GM12878 (cell line): ENCODE results near the gene RCAN2.

ENCODE experiments used
- CTCF ChIP-seq, 3 experiments: IDR thresholded peaks in 2 of 3; conservative IDR thresholded peaks in 1 of 3; 2 replicates each; pipeline ENCODE4 v1.5.1; 2011; ENCODE audit warnings: low read depth in 3 of 3, low read length in 3 of 3, mild to moderate bottlenecking in 3 of 3, control low read depth in 2 of 3, moderate library complexity in 2 of 3, inconsistent platforms in 1 of 3, mixed read lengths in 1 of 3; ENCODE audit not compliant: control insufficient read depth in 2 of 3, insufficient read depth in 1 of 3; ENCODE audit errors: extremely low read depth in 1 of 3
- EZH2 ChIP-seq: IDR thresholded peaks from 2 replicates; pipeline ENCODE4 v1.6.1; 2012; ENCODE audit warnings: low read depth, mild to moderate bottlenecking, control low read depth, inconsistent platforms, low read length, borderline replicate concordance; ENCODE audit not compliant: control insufficient read depth
- RELB ChIP-seq: fragments of 450-650 bp; IDR thresholded peaks from 2 replicates; pipeline ENCODE4 v1.6.1; 2017; ENCODE audit warnings: low read depth, mild to moderate bottlenecking, moderate library complexity
- TARDBP ChIP-seq: IDR thresholded peaks from 2 replicates; pipeline ENCODE4 v1.6.1; 2016; ENCODE audit warnings: borderline replicate concordance
- ZBTB40 ChIP-seq: fragments of 450-650 bp; IDR thresholded peaks from 2 replicates; pipeline ENCODE4 v1.6.1; 2016; ENCODE audit warnings: mild to moderate bottlenecking, moderate library complexity, borderline replicate concordance
- ZNF24 ChIP-seq: fragments of 450-650 bp; IDR thresholded peaks from 2 replicates; pipeline ENCODE4 v1.6.1; 2017; ENCODE audit warnings: antibody characterized with exemption, mild to moderate bottlenecking
- ZNF274 ChIP-seq: IDR thresholded peaks from one replicate; pipeline ENCODE4 v1.8.0; 2011; ENCODE audit not compliant: insufficient read length, insufficient read depth
- ZNF687 ChIP-seq: fragments of 450-650 bp; IDR thresholded peaks from 2 replicates; pipeline ENCODE4 v1.6.1; 2017; ENCODE audit warnings: mild to moderate bottlenecking, moderate library complexity
- ZZZ3 ChIP-seq: IDR thresholded peaks from 2 replicates; pipeline ENCODE4 v1.6.1; 2011; ENCODE audit warnings: low read depth; ENCODE audit not compliant: control insufficient read depth, insufficient read length

GRCh38 chr6:46302816-46303215 is 188.4 kb downstream of the RCAN2 start:
- TF ChIP-seq CTCF (IDR thresholded peaks at IDR 0.05 in 2 of 3, conservative IDR thresholded peaks at IDR 0.05 in 1 of 3; ENCODE audit: control insufficient read depth in 2 of 3, extremely low read depth in 1 of 3, insufficient read depth in 1 of 3, low read depth in 3 of 3, low read length in 3 of 3) (no peak), ZNF24 (no peak), ZZZ3 (no peak), RELB (no peak), ZNF274 (no peak), EZH2 (no peak), ZBTB40 (no peak), ZNF687 (no peak), TARDBP (no peak)
